Kidney epithelial cell (primary cell): ENCODE measurements around the gene GABPA. TPM values are rescaled to one million over a fixed set of nuclear protein-coding genes. Genes with fewer than 3 reads are reported as not detected.
"Not testable (repeated sequence)": the region's sequence is repeated elsewhere in the genome, so short reads cannot be mapped to it uniquely, and the experiment has no call there.

Experiments used
- DNase-seq: peaks from one replicate; pipeline ENCODE4 v3.0.0-alpha.2; 2010; ENCODE audit warnings: low read depth
- H3K27me3 ChIP-seq: 2 replicates; pipeline ENCODE4 v1.6.0; 2011; ENCODE audit warnings: low read length; ENCODE audit not compliant: control insufficient read depth, insufficient read depth
- H3K36me3 ChIP-seq: 2 replicates; pipeline ENCODE4 v1.5.1; 2011; ENCODE audit warnings: low read length; ENCODE audit not compliant: control insufficient read depth, insufficient read depth
- H3K4me3 ChIP-seq: 2 replicates; pipeline ENCODE4 v1.5.1; 2011; ENCODE audit warnings: low read depth, mild to moderate bottlenecking, control low read depth, low read length
- total RNA-seq: library from RNA; depleted of rRNA; stranded (reverse); fragments of >200 nt; gene quantifications from 2 replicates; pipeline ENCODE4 v1.2.3, GENCODE V29; 2015
- TF ChIP-seq, protein P1 (sequence below): IDR thresholded peaks from 2 replicates; pipeline ENCODE4 v1.5.1; 2011; ENCODE audit warnings: mild to moderate bottlenecking, moderate library complexity, low read length, control low read depth, inconsistent platforms; ENCODE audit not compliant: insufficient read depth, poor library complexity, severe bottlenecking

GABPA gene
- total RNA-seq, 1 donor from 2014 or later, result 16.6 TPM

GRCh38 chr21:25764065-25764464 lies 29.3 kb downstream of the GABPA start:
- Histone ChIP-seq H3K4me3 (no peak overlapping the region), H3K36me3 (no peaks in the 10 kb centered on the region), H3K27me3 (no peaks in the 10 kb centered on the region)
- no peak for DNase-seq
- TF ChIP-seq, protein P1, sequence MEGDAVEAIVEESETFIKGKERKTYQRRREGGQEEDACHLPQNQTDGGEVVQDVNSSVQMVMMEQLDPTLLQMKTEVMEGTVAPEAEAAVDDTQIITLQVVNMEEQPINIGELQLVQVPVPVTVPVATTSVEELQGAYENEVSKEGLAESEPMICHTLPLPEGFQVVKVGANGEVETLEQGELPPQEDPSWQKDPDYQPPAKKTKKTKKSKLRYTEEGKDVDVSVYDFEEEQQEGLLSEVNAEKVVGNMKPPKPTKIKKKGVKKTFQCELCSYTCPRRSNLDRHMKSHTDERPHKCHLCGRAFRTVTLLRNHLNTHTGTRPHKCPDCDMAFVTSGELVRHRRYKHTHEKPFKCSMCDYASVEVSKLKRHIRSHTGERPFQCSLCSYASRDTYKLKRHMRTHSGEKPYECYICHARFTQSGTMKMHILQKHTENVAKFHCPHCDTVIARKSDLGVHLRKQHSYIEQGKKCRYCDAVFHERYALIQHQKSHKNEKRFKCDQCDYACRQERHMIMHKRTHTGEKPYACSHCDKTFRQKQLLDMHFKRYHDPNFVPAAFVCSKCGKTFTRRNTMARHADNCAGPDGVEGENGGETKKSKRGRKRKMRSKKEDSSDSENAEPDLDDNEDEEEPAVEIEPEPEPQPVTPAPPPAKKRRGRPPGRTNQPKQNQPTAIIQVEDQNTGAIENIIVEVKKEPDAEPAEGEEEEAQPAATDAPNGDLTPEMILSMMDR, result no peak

- Histone ChIP-seq H3K36me3 (no peaks in the 10 kb centered on the region), H3K4me3 (no peak overlapping the region), H3K27me3 (no peaks in the 10 kb centered on the region)
- TF ChIP-seq, protein P1, result no peak
- DNase-seq, result no peak
Observed at GRCh38 chr21:25767921-25768320, 33.1 kb downstream of the GABPA start.

- TF ChIP-seq, protein P1, result no peak
- Histone ChIP-seq H3K27me3 (no peaks in the 10 kb centered on the region), H3K4me3 (no peak overlapping the region), H3K36me3 (no peaks in the 10 kb centered on the region)
- no peak for DNase-seq
Observed at GRCh38 chr21:25772686-25773085, 37.9 kb downstream of the GABPA start.

GRCh38 chr21:25776440-25776839 lies 41.7 kb downstream of the GABPA start:
- Histone ChIP-seq H3K27me3 (no peaks in the 10 kb centered on the region), H3K36me3 (no peaks in the 10 kb centered on the region), H3K4me3 (no peak overlapping the region)
- TF ChIP-seq, protein P1, result no peak
- DNase-seq, result no peak

GRCh38 chr21:25778126-25778875 lies 43.5 kb downstream of the GABPA start:
- H3K27me3 ChIP-seq, DNase-seq, H3K4me3 ChIP-seq, H3K36me3 ChIP-seq: not testable (repeated sequence)

DNA sequence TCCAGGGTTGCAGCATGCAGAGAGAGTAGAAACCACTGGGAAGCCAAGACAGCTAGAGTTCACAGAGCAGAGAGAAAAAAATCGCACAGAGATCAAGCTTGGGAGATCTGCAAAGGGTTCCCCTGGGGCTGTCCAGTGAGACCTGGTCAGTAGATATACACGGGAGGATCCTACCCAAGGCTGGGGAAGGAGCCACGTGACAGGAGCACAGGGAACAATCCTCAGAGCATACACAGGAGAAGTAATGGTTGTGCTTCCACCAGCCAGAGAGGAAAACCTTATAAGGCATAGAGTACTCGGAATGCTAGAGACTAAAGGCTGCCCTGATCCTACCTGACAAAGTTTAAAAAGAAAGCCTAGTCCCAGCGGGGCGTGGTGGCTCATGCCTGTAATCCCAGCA lies 53.9 kb downstream of the GABPA start:
- Histone ChIP-seq H3K36me3 (no peaks in the 10 kb centered on the region), H3K27me3 (no peaks in the 10 kb centered on the region), H3K4me3 (no peak overlapping the region)
- DNase-seq, result no peak
- TF ChIP-seq, protein P1, result no peak
